ENCODE results near the gene CIRBP.

DNA sequence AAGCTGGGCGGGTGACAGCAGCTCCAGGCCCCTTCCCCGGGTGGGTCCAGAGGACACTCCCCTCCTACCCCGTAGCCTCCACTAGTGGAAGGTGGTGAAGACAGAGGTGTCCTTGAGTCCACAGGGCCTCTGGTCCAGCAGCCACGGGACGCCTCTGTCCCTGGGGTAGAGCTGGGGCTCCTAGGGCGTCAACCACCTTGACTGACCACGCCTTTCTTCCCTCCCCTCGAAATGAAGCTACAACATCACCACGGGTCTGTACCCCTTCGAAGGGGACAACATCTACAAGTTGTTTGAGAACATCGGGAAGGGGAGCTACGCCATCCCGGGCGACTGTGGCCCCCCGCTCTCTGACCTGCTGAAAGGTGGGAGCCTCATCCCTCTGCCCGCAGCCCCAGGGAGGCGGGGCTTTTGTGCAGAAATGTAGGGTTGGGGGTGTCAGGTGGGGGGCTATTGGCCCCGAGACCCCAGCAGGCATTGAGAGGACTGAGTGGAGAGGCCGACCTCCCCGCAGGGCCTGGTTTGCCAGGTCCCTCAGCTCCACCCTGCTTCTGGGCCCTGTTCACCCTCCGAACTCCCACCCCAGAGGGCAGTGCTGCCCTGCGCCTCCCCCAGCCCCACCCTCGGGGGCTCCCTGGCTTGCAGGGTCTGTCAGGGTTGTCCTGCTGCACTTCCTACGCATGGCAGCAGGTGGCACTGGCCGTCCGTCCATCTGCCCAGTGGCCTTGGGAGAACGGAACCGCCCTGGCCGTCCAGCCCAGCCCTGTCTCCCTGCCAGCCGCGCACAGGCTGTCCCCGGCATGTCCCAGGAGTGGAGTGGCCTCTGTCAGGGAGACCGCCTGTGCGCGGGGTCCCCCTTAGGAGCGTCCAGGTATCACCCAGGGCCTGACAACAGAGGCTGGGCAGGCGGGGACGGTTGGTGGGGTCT, 47.9 kb upstream of the CIRBP start:
- TF ChIP-seq, protein P1, sequence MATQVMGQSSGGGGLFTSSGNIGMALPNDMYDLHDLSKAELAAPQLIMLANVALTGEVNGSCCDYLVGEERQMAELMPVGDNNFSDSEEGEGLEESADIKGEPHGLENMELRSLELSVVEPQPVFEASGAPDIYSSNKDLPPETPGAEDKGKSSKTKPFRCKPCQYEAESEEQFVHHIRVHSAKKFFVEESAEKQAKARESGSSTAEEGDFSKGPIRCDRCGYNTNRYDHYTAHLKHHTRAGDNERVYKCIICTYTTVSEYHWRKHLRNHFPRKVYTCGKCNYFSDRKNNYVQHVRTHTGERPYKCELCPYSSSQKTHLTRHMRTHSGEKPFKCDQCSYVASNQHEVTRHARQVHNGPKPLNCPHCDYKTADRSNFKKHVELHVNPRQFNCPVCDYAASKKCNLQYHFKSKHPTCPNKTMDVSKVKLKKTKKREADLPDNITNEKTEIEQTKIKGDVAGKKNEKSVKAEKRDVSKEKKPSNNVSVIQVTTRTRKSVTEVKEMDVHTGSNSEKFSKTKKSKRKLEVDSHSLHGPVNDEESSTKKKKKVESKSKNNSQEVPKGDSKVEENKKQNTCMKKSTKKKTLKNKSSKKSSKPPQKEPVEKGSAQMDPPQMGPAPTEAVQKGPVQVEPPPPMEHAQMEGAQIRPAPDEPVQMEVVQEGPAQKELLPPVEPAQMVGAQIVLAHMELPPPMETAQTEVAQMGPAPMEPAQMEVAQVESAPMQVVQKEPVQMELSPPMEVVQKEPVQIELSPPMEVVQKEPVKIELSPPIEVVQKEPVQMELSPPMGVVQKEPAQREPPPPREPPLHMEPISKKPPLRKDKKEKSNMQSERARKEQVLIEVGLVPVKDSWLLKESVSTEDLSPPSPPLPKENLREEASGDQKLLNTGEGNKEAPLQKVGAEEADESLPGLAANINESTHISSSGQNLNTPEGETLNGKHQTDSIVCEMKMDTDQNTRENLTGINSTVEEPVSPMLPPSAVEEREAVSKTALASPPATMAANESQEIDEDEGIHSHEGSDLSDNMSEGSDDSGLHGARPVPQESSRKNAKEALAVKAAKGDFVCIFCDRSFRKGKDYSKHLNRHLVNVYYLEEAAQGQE (IDR thresholded peaks at IDR 0.05; ENCODE audit: insufficient read depth in 1 of 2, low read depth in 2 of 2, low read length in 2 of 2): no peak
- no peak for TF ChIP-seq SIN3A (IDR thresholded peaks at IDR 0.05; ENCODE audit: borderline replicate concordance, insufficient read depth, low read length)
- no peak for TF ChIP-seq TAF1 (IDR thresholded peaks at IDR 0.05; ENCODE audit: borderline replicate concordance, insufficient read depth, low read length)

Data from PFSK-1 (cell line).